HepG2 (cell line): ENCODE data around the gene HSDL1. TPM values are rescaled to one million over a fixed set of nuclear protein-coding genes. Genes with fewer than 3 reads are reported as not detected.

Experiments
- DNMT1 ChIP-seq: sonication (generic); formaldehyde crosslinking; IDR thresholded peaks from 2 replicates; pipeline ENCODE4 v1.5.1; 2020; ENCODE audit warnings: mild to moderate bottlenecking, missing genetic modification reagents
- DR1 ChIP-seq: sonication (generic); formaldehyde crosslinking; IDR thresholded peaks from 2 replicates; pipeline ENCODE4 v1.8.0; 2021; ENCODE audit warnings: mild to moderate bottlenecking, missing genetic modification reagents, inconsistent platforms
- GPN1 ChIP-seq: sonication (generic); formaldehyde crosslinking; IDR thresholded peaks from 2 replicates; pipeline ENCODE4 v1.5.1; 2020; ENCODE audit warnings: missing genetic modification reagents, borderline replicate concordance
- IRF9 ChIP-seq: sonication (generic); formaldehyde crosslinking; IDR thresholded peaks from 2 replicates; pipeline ENCODE4 v1.8.0; 2022; ENCODE audit warnings: missing genetic modification reagents, mild to moderate bottlenecking, borderline replicate concordance
- MAFG ChIP-seq: sonication (generic); formaldehyde crosslinking; IDR thresholded peaks from 2 replicates; pipeline ENCODE4 v1.5.1; 2020; ENCODE audit warnings: mild to moderate bottlenecking, missing genetic modification reagents
- MTERF4 ChIP-seq: sonication (generic); formaldehyde crosslinking; IDR thresholded peaks from 2 replicates; pipeline ENCODE4 v1.8.0; 2023; ENCODE audit warnings: mild to moderate bottlenecking, missing genetic modification reagents
- PRDM10 ChIP-seq: sonication (generic); formaldehyde crosslinking; IDR thresholded peaks from 2 replicates; pipeline ENCODE4 v1.4.0; 2020; ENCODE audit warnings: low read depth, missing genetic modification reagents
- SSRP1 ChIP-seq: IDR thresholded peaks from 2 replicates; pipeline ENCODE4 v1.6.1; 2016; ENCODE audit warnings: control low read depth
- TFDP1 ChIP-seq: IDR thresholded peaks from 2 replicates; pipeline ENCODE4 v1.6.1; 2016; ENCODE audit warnings: missing compliant biosample characterization, missing genetic modification reagents, borderline replicate concordance
- ZNF451 ChIP-seq: sonication (generic); formaldehyde crosslinking; IDR thresholded peaks from 2 replicates; pipeline ENCODE4 v1.5.0; 2020; ENCODE audit warnings: mild to moderate bottlenecking, missing genetic modification reagents
- ZNF740 ChIP-seq: sonication (generic); formaldehyde crosslinking; IDR thresholded peaks from 2 replicates; pipeline ENCODE4 v1.4.0; 2020; ENCODE audit warnings: missing genetic modification reagents
- ZNF770 ChIP-seq: sonication (generic); formaldehyde crosslinking; IDR thresholded peaks from 2 replicates; pipeline ENCODE4 v1.5.0; 2020; ENCODE audit warnings: mild to moderate bottlenecking, missing genetic modification reagents
- polyA plus RNA-seq, 8 experiments: library from polyadenylated mRNA; depleted of rRNA in 3 of 8; stranded (reverse) in 7 of 8; unstranded in 1 of 8; fragments of >200 nt; fragmentation: Illumina TruSeq in 4 of 8; extraction: Trizol in 4 of 8; gene quantifications; 2 replicates each; pipeline versions ENCODE4 v1.2.1 to v1.2.3, GENCODE V29; 2011 to 2016; ENCODE audit warnings: low read depth in 4 of 8, missing spikeins in 1 of 8, mixed read lengths in 1 of 8; ENCODE audit not compliant: insufficient read depth in 1 of 8
- total RNA-seq, 5 experiments: library from RNA; depleted of rRNA; stranded (reverse); fragments of >200 nt; fragmentation: Illumina TruSeq; extraction: Trizol; gene quantifications; 2 replicates each; pipeline ENCODE4 v1.2.3, GENCODE V29; 2016; ENCODE audit warnings: low read depth in 1 of 5

Gene HSDL1
- total and polyA plus RNA-seq, 2 of the 13 experiments (the other 11 are each of a cell fraction or from before 2014, with no cell fraction given), result 49.2 to 49.7 TPM

- TF ChIP-seq ZNF770, result no peak
- TF ChIP-seq PRDM10 (CRISPR knock-in tag), result no peak
- no peak for TF ChIP-seq SSRP1 (CRISPR knock-in tag)
- TF ChIP-seq MAFG, result no peak
- TF ChIP-seq TFDP1 (CRISPR knock-in tag), result no peak
- TF ChIP-seq ZNF451, result no peak
- no peak for TF ChIP-seq ZNF740 (CRISPR knock-in tag)
- no peak for TF ChIP-seq DR1
- TF ChIP-seq IRF9 (CRISPR knock-in tag), result no peak
- TF ChIP-seq MTERF4 (CRISPR knock-in tag), result no peak
- no peak for TF ChIP-seq DNMT1 (CRISPR knock-in tag)
- TF ChIP-seq GPN1 (CRISPR knock-in tag), result no peak
These were observed 59.2 kb downstream of the HSDL1 start (continued) for GRCh38 chr16:84085773-84086172.
